Measurements from ENCODE around the gene ST6GAL1.
"Not testable (repeated sequence)": the region's sequence is repeated elsewhere in the genome, so short reads cannot be mapped to it uniquely, and the experiment has no call there.

Gene ST6GAL1

GRCh38 chr3:186996356-186996755, 66.0 kb downstream of the ST6GAL1 start:
- Mint-ChIP-seq H3K27me3 (no peaks in the 10 kb centered on the region), H3K9me3 (no peaks in the 10 kb centered on the region), H3K4me1 (peaks cover 58% of the 10 kb centered on the region), H3K27ac (no peak overlapping the region), H3K4me3 (peak overlapping the region; percentile 7), H3K36me3 (ENCODE audit: low read depth) (peaks cover 21% of the 10 kb centered on the region)
- no peak for ATAC-seq
- DNase-seq: no peak

GRCh38 chr3:186997061-186997460, 66.7 kb downstream of the ST6GAL1 start:
- no peak for DNase-seq
- Mint-ChIP-seq H3K27ac (peak overlapping the region; percentile 67), H3K4me1 (peaks cover 56% of the 10 kb centered on the region), H3K27me3 (no peaks in the 10 kb centered on the region), H3K9me3 (no peaks in the 10 kb centered on the region), H3K4me3 (peak overlapping the region; percentile 59), H3K36me3 (ENCODE audit: low read depth) (peaks cover 16% of the 10 kb centered on the region)
- ATAC-seq: no peak

GRCh38 chr3:186997473-186997939, 67.2 kb downstream of the ST6GAL1 start:
- ATAC-seq (no peak), DNase-seq (no peak)
- H3K36me3 Mint-ChIP-seq (ENCODE audit: low read depth): peaks cover 19% of the 10 kb centered on the region
- H3K4me3 Mint-ChIP-seq: peak overlapping the region; percentile 59
- no peaks in the 10 kb centered on the region for H3K9me3 Mint-ChIP-seq
- no peaks in the 10 kb centered on the region for H3K27me3 Mint-ChIP-seq
- peaks cover 60% of the 10 kb centered on the region for H3K4me1 Mint-ChIP-seq
- no peak overlapping the region for H3K27ac Mint-ChIP-seq

GRCh38 chr3:186998937-186999368, 68.6 kb downstream of the ST6GAL1 start:
- no peak for ATAC-seq
- Mint-ChIP-seq H3K4me3 (no peak overlapping the region), H3K27ac (no peak overlapping the region), H3K36me3 (ENCODE audit: low read depth) (peaks cover 21% of the 10 kb centered on the region), H3K4me1 (peaks cover 63% of the 10 kb centered on the region), H3K27me3 (no peaks in the 10 kb centered on the region), H3K9me3 (peaks cover 5% of the 10 kb centered on the region)
- DNase-seq: no peak

GRCh38 chr3:187000711-187001151, 70.4 kb downstream of the ST6GAL1 start:
- H3K27me3 Mint-ChIP-seq: no peaks in the 10 kb centered on the region
- peak overlapping the region; percentile 30 for H3K4me3 Mint-ChIP-seq
- peak overlapping the region; percentile 79 for H3K27ac Mint-ChIP-seq
- DNase-seq (no peak), ATAC-seq (peak; percentile 86)
- H3K36me3 Mint-ChIP-seq (ENCODE audit: low read depth): peaks cover 35% of the 10 kb centered on the region
- peaks cover 73% of the 10 kb centered on the region for H3K4me1 Mint-ChIP-seq
- peaks cover 11% of the 10 kb centered on the region for H3K9me3 Mint-ChIP-seq

- Mint-ChIP-seq H3K4me1 (peaks cover 77% of the 10 kb centered on the region), H3K36me3 (ENCODE audit: low read depth) (peaks cover 52% of the 10 kb centered on the region), H3K27ac (no peak overlapping the region), H3K27me3 (no peaks in the 10 kb centered on the region), H3K4me3 (no peak overlapping the region), H3K9me3 (peaks cover 16% of the 10 kb centered on the region)
- DNase-seq (no peak), ATAC-seq (no peak)
These were observed 72.6 kb downstream of the ST6GAL1 start for GRCh38 chr3:187002915-187003314.

GRCh38 chr3:187005827-187006481, 75.6 kb downstream of the ST6GAL1 start:
- Mint-ChIP-seq H3K27ac (no peak overlapping the region), H3K9me3 (peaks cover 20% of the 10 kb centered on the region), H3K4me3 (no peak overlapping the region), H3K36me3 (ENCODE audit: low read depth) (peaks cover 53% of the 10 kb centered on the region), H3K27me3 (no peaks in the 10 kb centered on the region), H3K4me1 (peaks cover 71% of the 10 kb centered on the region)
- DNase-seq (no peak), ATAC-seq (no peak)

GRCh38 chr3:187006864-187007630, 76.7 kb downstream of the ST6GAL1 start:
- peaks cover 74% of the 10 kb centered on the region for H3K4me1 Mint-ChIP-seq
- no peak overlapping the region for H3K27ac Mint-ChIP-seq
- H3K27me3 Mint-ChIP-seq: no peaks in the 10 kb centered on the region
- DNase-seq (no peak), ATAC-seq (peak; percentile 24)
- peaks cover 20% of the 10 kb centered on the region for H3K9me3 Mint-ChIP-seq
- no peak overlapping the region for H3K4me3 Mint-ChIP-seq
- peaks cover 52% of the 10 kb centered on the region for H3K36me3 Mint-ChIP-seq (ENCODE audit: low read depth)

GRCh38 chr3:187010382-187010781, 80.1 kb downstream of the ST6GAL1 start:
- not testable (repeated sequence) for H3K4me3 Mint-ChIP-seq, H3K27me3 Mint-ChIP-seq, ATAC-seq, H3K27ac Mint-ChIP-seq, DNase-seq, H3K9me3 Mint-ChIP-seq
- H3K36me3 Mint-ChIP-seq (ENCODE audit: low read depth): peaks cover 34% of the 10 kb centered on the region
- peaks cover 75% of the 10 kb centered on the region for H3K4me1 Mint-ChIP-seq

GRCh38 chr3:187011915-187012314, 81.6 kb downstream of the ST6GAL1 start:
- Mint-ChIP-seq H3K27ac (peak overlapping the region; percentile 89), H3K4me3 (peak overlapping the region; percentile 59), H3K27me3 (no peaks in the 10 kb centered on the region), H3K36me3 (ENCODE audit: low read depth) (peaks cover 23% of the 10 kb centered on the region), H3K4me1 (peaks cover 76% of the 10 kb centered on the region), H3K9me3 (peaks cover 9% of the 10 kb centered on the region)
- DNase-seq: no peak
- ATAC-seq: peak; percentile 13

- H3K9me3 Mint-ChIP-seq: peaks cover 7% of the 10 kb centered on the region
These were observed 82.3 kb downstream of the ST6GAL1 start for GRCh38 chr3:187012609-187013051.

GRCh38 chr3:187013159-187013716, 82.9 kb downstream of the ST6GAL1 start:
- ATAC-seq (no peak), DNase-seq (no peak)
- Mint-ChIP-seq H3K27me3 (no peaks in the 10 kb centered on the region), H3K27ac (peak overlapping the region; percentile 89), H3K4me3 (peak overlapping the region; percentile 59), H3K4me1 (peaks cover 73% of the 10 kb centered on the region), H3K9me3 (peaks cover under 1% of the 10 kb centered on the region), H3K36me3 (ENCODE audit: low read depth) (peaks cover 11% of the 10 kb centered on the region)

More at GRCh38 chr3:187012609-187013051, 82.3 kb downstream of the ST6GAL1 start:
- Mint-ChIP-seq H3K27me3 (no peaks in the 10 kb centered on the region), H3K4me1 (peaks cover 75% of the 10 kb centered on the region), H3K4me3 (peak overlapping the region; percentile 59), H3K27ac (peak overlapping the region; percentile 89), H3K36me3 (ENCODE audit: low read depth) (peaks cover 17% of the 10 kb centered on the region)
- ATAC-seq (peak; percentile 59), DNase-seq (peak; percentile 45)

- Mint-ChIP-seq H3K36me3 (ENCODE audit: low read depth) (peaks cover 6% of the 10 kb centered on the region), H3K4me3 (no peak overlapping the region), H3K27me3 (no peaks in the 10 kb centered on the region), H3K4me1 (peaks cover 79% of the 10 kb centered on the region), H3K9me3 (no peaks in the 10 kb centered on the region), H3K27ac (peak overlapping the region; percentile 62)
- ATAC-seq: no peak
- no peak for DNase-seq
These were observed 84.1 kb downstream of the ST6GAL1 start for GRCh38 chr3:187014417-187014864.

GRCh38 chr3:187015903-187016638, 85.7 kb downstream of the ST6GAL1 start:
- peak; percentile 36 for DNase-seq
- peaks cover 8% of the 10 kb centered on the region for H3K36me3 Mint-ChIP-seq (ENCODE audit: low read depth)
- ATAC-seq: peak; percentile 23

More at GRCh38 chr3:187015903-187016638, 85.7 kb downstream of the ST6GAL1 start:
- Mint-ChIP-seq H3K4me3 (no peak overlapping the region), H3K27ac (peak overlapping the region; percentile 67), H3K4me1 (peaks cover 88% of the 10 kb centered on the region), H3K27me3 (no peaks in the 10 kb centered on the region), H3K9me3 (no peaks in the 10 kb centered on the region)
